IPS DF 6.9 (cell line): ENCODE measurements around the gene THSD4.

Experiments used
- DNase-seq: peaks from one replicate; pipeline ENCODE4 v3.0.0-alpha.2; 2013; ENCODE audit warnings: low read depth, low spot score
- H3K27ac ChIP-seq: one replicate; pipeline ENCODE4 v1.5.1; 2013; ENCODE audit warnings: low read length, control low read depth
- H3K27me3 ChIP-seq: 2 replicates; pipeline ENCODE4 v1.6.1; 2013; ENCODE audit warnings: mild to moderate bottlenecking, low read length; ENCODE audit not compliant: control insufficient read depth, insufficient read depth
- H3K36me3 ChIP-seq: 2 replicates; pipeline ENCODE4 v1.6.1; 2013; ENCODE audit warnings: low read length; ENCODE audit not compliant: control insufficient read depth, insufficient read depth
- H3K4me1 ChIP-seq: 2 replicates; pipeline ENCODE4 v1.6.1; 2013; ENCODE audit warnings: low read length; ENCODE audit not compliant: control insufficient read depth, insufficient read depth
- H3K4me3 ChIP-seq: 2 replicates; pipeline ENCODE4 v1.5.1; 2013; ENCODE audit warnings: mild to moderate bottlenecking, low read length
- H3K9me3 ChIP-seq: 2 replicates; pipeline ENCODE4 v1.6.1; 2013; ENCODE audit warnings: low read length, inconsistent platforms; ENCODE audit not compliant: control insufficient read depth, insufficient read depth
- WGBS: extraction: QIAGEN DNeasy Blood & Tissue Kit; methylation state at CpG from one replicate; pipeline ENCODE4 v1.1.7; 2013; ENCODE audit warnings: mixed read lengths, missing lambda C conversion rate; ENCODE audit not compliant: insufficient read length, insufficient coverage; 5-methylcytosine and 5-hydroxymethylcytosine counted together

Gene THSD4

GRCh38 chr15:71219101-71219500 is 103.8 kb downstream of the THSD4 start:
- Histone ChIP-seq H3K27ac (no peak overlapping the region), H3K27me3 (no peaks in the 10 kb centered on the region), H3K9me3 (no peaks in the 10 kb centered on the region), H3K36me3 (no peaks in the 10 kb centered on the region), H3K4me1 (peaks cover 1% of the 10 kb centered on the region; the same call in 1 of the 2 replicates), H3K4me3 (no peak overlapping the region)
- DNase-seq: no peak
- WGBS: no CpG with 5 or more reads among the region's 4 CpGs

GRCh38 chr15:71219645-71220044 is 104.4 kb downstream of the THSD4 start:
- Histone ChIP-seq H3K36me3 (no peaks in the 10 kb centered on the region), H3K9me3 (no peaks in the 10 kb centered on the region), H3K4me1 (peaks cover 1% of the 10 kb centered on the region; the same call in 1 of the 2 replicates), H3K27me3 (no peaks in the 10 kb centered on the region), H3K27ac (no peak overlapping the region), H3K4me3 (no peak overlapping the region)
- WGBS: no CpG with 5 or more reads among the region's 2 CpGs
- DNase-seq: no peak

GRCh38 chr15:71220828-71221227 is 105.6 kb downstream of the THSD4 start:
- DNase-seq: no peak
- WGBS: no CpG with 5 or more reads among the region's 3 CpGs
- Histone ChIP-seq H3K27me3 (no peaks in the 10 kb centered on the region), H3K4me1 (no peaks in the 10 kb centered on the region), H3K9me3 (no peaks in the 10 kb centered on the region), H3K4me3 (no peak overlapping the region), H3K36me3 (no peaks in the 10 kb centered on the region), H3K27ac (no peak overlapping the region)

GRCh38 chr15:71221417-71221816 is 106.1 kb downstream of the THSD4 start:
- Histone ChIP-seq H3K4me3 (no peak overlapping the region), H3K27me3 (no peaks in the 10 kb centered on the region), H3K9me3 (no peaks in the 10 kb centered on the region), H3K27ac (no peak overlapping the region), H3K36me3 (no peaks in the 10 kb centered on the region), H3K4me1 (no peaks in the 10 kb centered on the region)
- 100% methylated on average over 1 of the region's 2 CpGs for WGBS
- no peak for DNase-seq

GRCh38 chr15:71223516-71223915 is 108.2 kb downstream of the THSD4 start:
- Histone ChIP-seq H3K27me3 (no peaks in the 10 kb centered on the region), H3K4me1 (no peaks in the 10 kb centered on the region; the same call in 1 of the 2 replicates), H3K27ac (no peak overlapping the region), H3K9me3 (no peaks in the 10 kb centered on the region), H3K36me3 (no peaks in the 10 kb centered on the region), H3K4me3 (no peak overlapping the region)
- no CpG with 5 or more reads among the region's 2 CpGs for WGBS
- no peak for DNase-seq

DNA sequence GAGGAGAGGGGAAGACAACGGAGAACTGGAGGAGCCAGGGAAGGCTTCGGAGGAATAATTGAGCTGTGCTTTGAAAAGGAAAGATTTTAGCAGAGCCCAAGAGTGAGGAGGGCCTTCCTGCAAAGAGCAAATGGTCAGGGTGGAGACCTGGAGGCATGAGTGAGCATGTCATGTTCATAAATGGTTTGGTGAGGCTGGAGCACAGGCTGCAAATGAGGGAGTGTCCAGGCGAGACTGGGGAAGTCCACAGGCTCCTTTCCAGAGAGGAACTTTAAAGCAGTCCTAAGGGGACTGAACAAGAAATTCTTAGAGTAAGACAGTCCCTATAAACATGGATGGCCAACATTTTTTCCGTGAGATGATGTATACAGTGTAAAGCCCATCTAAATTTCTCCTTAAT is 108.8 kb downstream of the THSD4 start:
- H3K9me3 ChIP-seq: no peaks in the 10 kb centered on the region
- H3K27ac ChIP-seq: no peak overlapping the region
- no peaks in the 10 kb centered on the region for H3K27me3 ChIP-seq
- no peaks in the 10 kb centered on the region for H3K36me3 ChIP-seq
- WGBS: no CpG with 5 or more reads among the region's 4 CpGs
- no peak overlapping the region for H3K4me3 ChIP-seq
- DNase-seq: no peak
- no peaks in the 10 kb centered on the region; the same call in 1 of the 2 replicates for H3K4me1 ChIP-seq

DNA sequence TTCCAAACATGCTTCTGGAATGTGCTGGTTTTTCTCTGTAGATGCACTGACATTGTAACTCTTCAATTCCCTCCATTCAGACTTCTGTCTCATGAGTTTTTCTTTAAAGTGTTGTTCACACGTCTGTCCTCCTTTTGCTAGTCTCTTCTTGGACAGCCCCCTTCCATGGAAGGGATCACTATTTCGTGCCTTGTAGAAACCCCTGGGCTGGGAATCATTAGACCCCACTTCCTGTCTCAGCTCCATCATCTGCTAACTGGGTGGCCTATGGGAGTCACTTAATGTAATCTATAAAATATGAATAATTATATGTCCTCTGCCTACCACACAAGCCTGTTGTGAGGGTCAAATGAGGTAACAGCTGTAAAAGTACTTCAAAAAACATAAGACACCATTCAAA is 110.6 kb downstream of the THSD4 start:
- no peak overlapping the region for H3K27ac ChIP-seq
- WGBS: no CpG with 5 or more reads among the region's 2 CpGs

DNA sequence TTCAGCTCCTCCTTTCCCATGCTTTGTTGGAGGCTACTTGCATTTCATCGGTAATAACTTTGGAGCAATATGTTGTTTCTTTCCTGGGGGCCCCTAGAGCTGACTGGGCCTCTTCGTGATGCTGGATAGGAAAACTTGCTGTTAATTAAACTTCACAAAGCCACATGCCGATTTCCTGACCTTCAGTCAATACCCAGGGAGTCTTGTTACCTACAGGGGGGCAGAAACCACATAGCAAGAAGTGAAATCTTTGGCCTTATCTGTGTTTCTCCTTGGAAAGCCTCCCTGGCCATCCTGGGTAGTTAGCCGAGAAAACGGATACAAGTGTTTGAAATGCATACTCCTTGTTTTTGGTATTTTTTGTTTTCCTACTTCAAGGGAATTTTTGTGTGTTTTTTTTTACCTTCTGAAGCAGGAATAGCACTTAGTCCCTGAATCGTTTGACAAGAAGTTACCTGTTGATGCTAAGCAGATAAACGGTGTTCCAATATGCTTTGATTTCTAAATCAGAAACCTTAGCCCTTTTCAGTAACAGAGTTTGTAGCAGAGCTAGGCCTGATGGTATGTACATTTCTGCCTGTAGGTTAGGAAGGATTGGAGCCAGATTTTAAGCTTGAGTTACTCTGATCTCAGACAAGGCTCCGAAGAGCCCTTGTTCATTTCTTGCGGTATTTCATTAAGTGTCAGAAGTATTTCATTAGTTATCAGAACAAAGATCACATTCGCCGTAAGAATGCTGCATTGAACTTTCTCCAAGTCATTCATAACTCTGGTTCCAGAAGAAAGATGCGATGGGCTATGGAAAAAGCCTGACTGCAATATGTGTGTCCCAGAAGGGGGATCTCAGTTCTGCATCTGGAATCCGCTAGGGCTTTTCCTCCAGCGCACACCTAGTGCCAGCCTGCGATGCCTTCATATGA is 111.5 kb downstream of the THSD4 start:
- Histone ChIP-seq H3K36me3 (no peaks in the 10 kb centered on the region), H3K27me3 (no peaks in the 10 kb centered on the region), H3K9me3 (no peaks in the 10 kb centered on the region), H3K27ac (no peak overlapping the region), H3K4me1 (no peaks in the 10 kb centered on the region; the same call in 1 of the 2 replicates), H3K4me3 (no peak overlapping the region)
- no peak for DNase-seq
- WGBS: no CpG with 5 or more reads among the region's 15 CpGs

More for the DNA sequence above, 110.6 kb downstream of the THSD4 start:
- H3K27me3 ChIP-seq: no peaks in the 10 kb centered on the region
- no peak overlapping the region for H3K4me3 ChIP-seq
- DNase-seq: no peak
- no peaks in the 10 kb centered on the region for H3K36me3 ChIP-seq
- H3K9me3 ChIP-seq: no peaks in the 10 kb centered on the region
- no peaks in the 10 kb centered on the region; the same call in 1 of the 2 replicates for H3K4me1 ChIP-seq

GRCh38 chr15:71228403-71228802 is 113.1 kb downstream of the THSD4 start:
- DNase-seq: no peak
- WGBS: no CpG with 5 or more reads among the region's 1 CpG
- H3K27me3 ChIP-seq: no peaks in the 10 kb centered on the region
- no peaks in the 10 kb centered on the region; the same call in 1 of the 2 replicates for H3K4me1 ChIP-seq
- no peaks in the 10 kb centered on the region for H3K9me3 ChIP-seq
- H3K4me3 ChIP-seq: no peak overlapping the region
- no peak overlapping the region for H3K27ac ChIP-seq
- H3K36me3 ChIP-seq: no peaks in the 10 kb centered on the region

DNA sequence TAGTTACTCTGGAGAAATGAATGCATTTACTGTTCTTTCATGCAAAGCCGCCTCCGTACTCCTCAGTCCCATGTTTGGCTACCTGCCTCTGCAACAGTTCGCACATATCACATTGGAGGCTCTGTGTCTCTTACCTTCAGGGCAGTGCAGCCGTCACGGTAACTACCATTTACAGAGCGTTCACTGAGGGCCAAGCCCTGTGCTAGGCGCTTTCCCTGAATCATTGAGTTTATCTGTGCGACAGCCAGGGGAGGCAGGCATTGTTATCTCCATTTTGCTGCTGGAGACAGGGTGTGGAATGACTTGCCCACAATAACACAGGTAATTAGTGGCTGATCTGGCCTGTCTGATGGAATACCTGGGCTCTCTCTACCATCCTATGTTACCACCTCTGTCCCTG is 115.0 kb downstream of the THSD4 start:
- no peak for DNase-seq
- H3K27ac ChIP-seq: no peak overlapping the region
- no peaks in the 10 kb centered on the region; the same call in 1 of the 2 replicates for H3K4me1 ChIP-seq
- WGBS: no CpG with 5 or more reads among the region's 8 CpGs
- no peaks in the 10 kb centered on the region for H3K27me3 ChIP-seq
- H3K36me3 ChIP-seq: no peaks in the 10 kb centered on the region
- no peak overlapping the region for H3K4me3 ChIP-seq
- no peaks in the 10 kb centered on the region for H3K9me3 ChIP-seq
